Activated CD8-positive, alpha-beta memory T cell treated with anti-CD3 and anti-CD28 coated beads for 36 hours (primary cell): ENCODE data around the gene BOD1. TPM values are rescaled to one million over a fixed set of nuclear protein-coding genes. Genes with fewer than 3 reads are reported as not detected.

ENCODE experiments used
- CTCF ChIA-PET: fragments of 350-600 bp; sonication (Branson Sonifier 250); formaldehyde crosslinking; loops from one replicate; lab custom pipeline; 2021; ENCODE audit warnings: antibody characterized with exemption; lab: Charles Lee
- POLR2A ChIA-PET: fragments of 350-600 bp; sonication (Branson Sonifier 250); formaldehyde crosslinking; loops from one replicate; lab custom pipeline; 2021; ENCODE audit warnings: antibody characterized with exemption; lab: Charles Lee
- total RNA-seq, 2 experiments: library from RNA; stranded (reverse); gene quantifications; one replicate each; pipeline ENCODE4 v1.2.3, GENCODE V29; 2021

Gene BOD1
- total RNA-seq, 2 experiments from 2014 or later = 25.4 to 26.8 TPM

GRCh38 chr5:173642895-173643481 is 26.5 kb upstream of the BOD1 start:
- POLR2A ChIA-PET = no interaction called here

GRCh38 chr5:173642191-173642816 is 25.9 kb upstream of the BOD1 start:
- ChIA-PET POLR2A (no interaction called here), CTCF (interaction anchor here (0.7 to 1.0 kb wide), 2 partner anchors 246 to 1929 kb away, joined by 4 read pairs; partner anchors contain the start of gene CPEB4)

More at GRCh38 chr5:173642895-173643481, 26.5 kb upstream of the BOD1 start:
- CTCF ChIA-PET = interaction anchor here (0.7 kb wide), 1 partner anchor 1929 kb away, joined by 4 read pairs; no protein-coding TSS in a partner anchor

GRCh38 chr5:173640156-173640804 is 23.8 kb upstream of the BOD1 start:
- CTCF ChIA-PET = no interaction called here
- POLR2A ChIA-PET = no interaction called here

GRCh38 chr5:173638126-173639040 is 21.9 kb upstream of the BOD1 start:
- CTCF ChIA-PET = interaction anchor here (0.9 kb wide), 1 partner anchor 9 kb away, joined by 3 read pairs; no protein-coding TSS in a partner anchor
- POLR2A ChIA-PET = no interaction called here

GRCh38 chr5:173637340-173637739 is 20.9 kb upstream of the BOD1 start:
- POLR2A ChIA-PET = interaction anchor here (1.6 kb wide), 1 partner anchor 21 kb away, joined by 4 read pairs; the partner anchor contains the start of gene BOD1
- CTCF ChIA-PET = no interaction called here

GRCh38 chr5:173634465-173634983 is 18.1 kb upstream of the BOD1 start:
- POLR2A ChIA-PET = no interaction called here
- CTCF ChIA-PET = interaction anchor here (1.1 to 1.7 kb wide), 2 partner anchors 291 to 338 kb away, joined by 3 to 7 read pairs; no protein-coding TSS in a partner anchor

- CTCF ChIA-PET = interaction anchor here (1.1 to 1.7 kb wide), 2 partner anchors 292 to 339 kb away, joined by 3 to 7 read pairs; no protein-coding TSS in a partner anchor
- POLR2A ChIA-PET = no interaction called here
Observed at GRCh38 chr5:173633304-173633703, 16.9 kb upstream of the BOD1 start.

GRCh38 chr5:173631478-173631877 is 15.0 kb upstream of the BOD1 start:
- POLR2A ChIA-PET = no interaction called here
- CTCF ChIA-PET = no interaction called here

- ChIA-PET CTCF (no interaction called here), POLR2A (no interaction called here)
Observed at GRCh38 chr5:173630724-173631365, 14.4 kb upstream of the BOD1 start.

GRCh38 chr5:173629628-173630027 is 13.2 kb upstream of the BOD1 start:
- POLR2A ChIA-PET = no interaction called here
- CTCF ChIA-PET = no interaction called here

GRCh38 chr5:173628501-173628900 is 12.1 kb upstream of the BOD1 start:
- POLR2A ChIA-PET = no interaction called here

GRCh38 chr5:173627860-173628392 is 11.5 kb upstream of the BOD1 start:
- POLR2A ChIA-PET = no interaction called here
- CTCF ChIA-PET = interaction anchor here (0.8 to 1.2 kb wide), 2 partner anchors 345 to 511 kb away, joined by 3 to 5 read pairs; no protein-coding TSS in a partner anchor

More at GRCh38 chr5:173628501-173628900, 12.1 kb upstream of the BOD1 start:
- CTCF ChIA-PET = interaction anchor here (0.8 to 1.2 kb wide), 2 partner anchors 10 to 345 kb away, joined by 3 to 5 read pairs; no protein-coding TSS in a partner anchor

GRCh38 chr5:173627271-173627670 is 10.8 kb upstream of the BOD1 start:
- ChIA-PET CTCF (no interaction called here), POLR2A (no interaction called here)

- POLR2A ChIA-PET = no interaction called here
- CTCF ChIA-PET = no interaction called here
Observed at GRCh38 chr5:173626505-173626820, 10.0 kb upstream of the BOD1 start.

- POLR2A ChIA-PET = no interaction called here
- CTCF ChIA-PET = no interaction called here
Observed at GRCh38 chr5:173625673-173626504, 9.4 kb upstream of the BOD1 start.

GRCh38 chr5:173625261-173625660 is 8.8 kb upstream of the BOD1 start:
- CTCF ChIA-PET = no interaction called here
- POLR2A ChIA-PET = no interaction called here

- POLR2A ChIA-PET = no interaction called here
- CTCF ChIA-PET = no interaction called here
Observed at GRCh38 chr5:173624282-173624681, 7.8 kb upstream of the BOD1 start.
